IMR-90 (cell line): Measurements from ENCODE around the gene TIMELESS. TPM values are rescaled to one million over a fixed set of nuclear protein-coding genes. Genes with fewer than 3 reads are reported as not detected.

Source experiments
- ATAC-seq: fragments of 200-7000 bp; cut with Tn5 transposase; 2 replicates; pipeline ENCODE4 v1.9.1; 2020; ENCODE audit warnings: low read depth, mild to moderate bottlenecking, moderate library complexity
- BruUV-seq: library from RNA; stranded (reverse); fragments of 400-500 nt; replicated peaks from 2 replicates; lab custom pipeline; 2021; lab: Mats Ljungman, UMichigan
- CTCF ChIA-PET: fragments of 300-600 bp; formaldehyde crosslinking; extraction: SDS; loops from one replicate; lab custom pipeline; 2021; ENCODE audit warnings: antibody characterized with exemption; lab: Yijun Ruan, JAX
- POLR2A ChIA-PET: fragments of 300-600 bp; sonication (Branson Sonifier 250); formaldehyde crosslinking; loops from one replicate; lab custom pipeline; 2022; ENCODE audit warnings: antibody characterized with exemption; ENCODE audit not compliant: unreplicated experiment; lab: Charles Lee
- DNase-seq: peaks from one replicate; pipeline ENCODE4 v3.0.0; 2013
- H2AFZ ChIP-seq: replicated peaks from 2 replicates; pipeline ENCODE3; 2013; ENCODE audit warnings: low read length, mild to moderate bottlenecking; ENCODE audit not compliant: poor library complexity
- H2AK5ac ChIP-seq: 2 replicates; pipeline ENCODE4 v1.6.1; 2013; ENCODE audit warnings: low read depth, low read length, inconsistent platforms
- H2AK9ac ChIP-seq: replicated peaks from 2 replicates; pipeline ENCODE3; 2013; ENCODE audit warnings: mild to moderate bottlenecking, low read depth, low read length, moderate library complexity; ENCODE audit not compliant: poor library complexity
- H2BK120ac ChIP-seq: 2 replicates; pipeline ENCODE4 v1.6.1; 2013; ENCODE audit warnings: low read depth, low read length, inconsistent platforms
- H2BK15ac ChIP-seq: 3 replicates; pipeline ENCODE4 v1.6.1; 2013; ENCODE audit warnings: low read depth, low read length, inconsistent platforms
- H2BK20ac ChIP-seq: 2 replicates; pipeline ENCODE4 v1.6.1; 2013; ENCODE audit warnings: low read depth, mild to moderate bottlenecking, inconsistent platforms, low read length, moderate library complexity
- H2BK5ac ChIP-seq: 2 replicates; pipeline ENCODE4 v1.6.1; 2013; ENCODE audit warnings: mild to moderate bottlenecking, low read depth, low read length, inconsistent platforms; ENCODE audit not compliant: poor library complexity, severe bottlenecking
- H3K14ac ChIP-seq: replicated peaks from 2 replicates; pipeline ENCODE4 v1.6.1; 2013; ENCODE audit warnings: low read depth, low read length, inconsistent platforms
- H3K18ac ChIP-seq: 2 replicates; pipeline ENCODE4 v1.6.1; 2013; ENCODE audit warnings: low read depth, low read length, control low read depth
- H3K23ac ChIP-seq: 2 replicates; pipeline ENCODE4 v1.6.1; 2013; ENCODE audit warnings: low read depth, low read length, inconsistent platforms
- H3K27ac ChIP-seq: 2 replicates; pipeline ENCODE4 v1.5.1; 2013; ENCODE audit warnings: mild to moderate bottlenecking, control low read depth, low read length; ENCODE audit not compliant: insufficient read depth
- H3K27me3 ChIP-seq: 2 replicates; pipeline ENCODE4 v1.6.1; 2013; ENCODE audit warnings: low read length; ENCODE audit not compliant: control insufficient read depth, insufficient read depth
- H3K36me3 ChIP-seq: 2 replicates; pipeline ENCODE4 v1.6.1; 2013; ENCODE audit warnings: low read length, mixed read lengths; ENCODE audit not compliant: control insufficient read depth, insufficient read depth
- H3K4ac ChIP-seq: 2 replicates; pipeline ENCODE4 v1.6.1; 2013; ENCODE audit warnings: low read depth, low read length, inconsistent platforms
- H3K4me1 ChIP-seq: 2 replicates; pipeline ENCODE4 v1.6.1; 2013; ENCODE audit warnings: low read length, mixed read lengths; ENCODE audit not compliant: control insufficient read depth, insufficient read depth
- H3K4me2 ChIP-seq: 2 replicates; pipeline ENCODE4 v1.6.1; 2013; ENCODE audit warnings: low read depth, mild to moderate bottlenecking, control low read depth, low read length, moderate library complexity
- H3K4me3 ChIP-seq: 2 replicates; pipeline ENCODE4 v1.5.1; 2013; ENCODE audit warnings: low read depth, mild to moderate bottlenecking, control low read depth, low read length, moderate library complexity; ENCODE audit not compliant: insufficient read depth
- H3K56ac ChIP-seq: 2 replicates; pipeline ENCODE4 v1.6.1; 2013; ENCODE audit warnings: low read length, inconsistent platforms; ENCODE audit not compliant: insufficient read depth; ENCODE audit errors: extremely low read depth
- H3K79me1 ChIP-seq, 2 experiments: 2 replicates each; pipeline ENCODE4 v1.6.1; 2013; ENCODE audit warnings: low read length in 2 of 2, inconsistent platforms in 1 of 2, low read depth in 1 of 2
- H3K9ac ChIP-seq: 2 replicates; pipeline ENCODE4 v1.6.1; 2013; ENCODE audit warnings: low read depth, low read length, control low read depth
- H3K9me1 ChIP-seq: 2 replicates; pipeline ENCODE4 v1.6.1; 2013; ENCODE audit warnings: low read length, inconsistent platforms; ENCODE audit not compliant: insufficient read depth
- H3K9me3 ChIP-seq: 2 replicates; pipeline ENCODE4 v1.6.1; 2013; ENCODE audit warnings: low read length; ENCODE audit not compliant: control insufficient read depth, insufficient read depth
- H4K20me1 ChIP-seq: 2 replicates; pipeline ENCODE4 v1.6.1; 2013; ENCODE audit warnings: low read length, inconsistent platforms; ENCODE audit not compliant: insufficient read depth
- H4K5ac ChIP-seq: 2 replicates; pipeline ENCODE4 v1.6.1; 2013; ENCODE audit warnings: mild to moderate bottlenecking, low read depth, low read length, control low read depth
- H4K8ac ChIP-seq, 2 experiments: 2 replicates each; pipeline ENCODE4 v1.6.1; 2013; ENCODE audit warnings: low read depth in 2 of 2, low read length in 2 of 2, control low read depth in 1 of 2, inconsistent platforms in 1 of 2
- H4K91ac ChIP-seq: 2 replicates; pipeline ENCODE4 v1.6.1; 2013; ENCODE audit warnings: low read depth, low read length, inconsistent platforms; ENCODE audit not compliant: insufficient read depth
- MAFK ChIP-seq: IDR thresholded peaks from 2 replicates; pipeline ENCODE4 v1.6.1; 2012; ENCODE audit warnings: low read depth, low read length, improper control_type of control experiment
- MXI1 ChIP-seq: IDR thresholded peaks from 2 replicates; pipeline ENCODE4 v1.6.1; 2012; ENCODE audit warnings: low read depth, mild to moderate bottlenecking, low read length, moderate library complexity, borderline replicate concordance
- POLR2A ChIP-seq: IDR thresholded peaks from 2 replicates; pipeline ENCODE4 v1.6.1; 2012; ENCODE audit warnings: mild to moderate bottlenecking, low read depth, low read length
- WGBS, 2 experiments: methylation state at CpG; one replicate each; pipeline versions ENCODE4 v1.1.5 to v1.1.7; 2013; ENCODE audit warnings: missing lambda C conversion rate in 2 of 2; ENCODE audit not compliant: insufficient read length in 1 of 2; ENCODE audit errors: extremely low coverage in 2 of 2; 5-methylcytosine and 5-hydroxymethylcytosine counted together
- dilution Hi-C: fragments of 300-500 bp; cut with HindIII; formaldehyde crosslinking; loops from one replicate; pipeline ENCODE4 v1.14.3; 2018; ENCODE audit warnings: low sequenced_read_pairs; ENCODE audit not compliant: unreplicated experiment
- in situ Hi-C: fragments of 300-500 bp; cut with MboI; formaldehyde crosslinking; loops from 3 replicates; pipeline ENCODE4 v1.14.3; 2019; ENCODE audit warnings: low sequenced_read_pairs, inconsistent platforms, mixed read lengths
- intact Hi-C: fragments of 100-400 bp; cut with micrococcal nuclease; formaldehyde crosslinking; loops from 2 replicates; pipeline ENCODE4 v1.10.0; 2022
- polyA plus RNA-seq, 3 experiments: library from polyadenylated mRNA; depleted of rRNA; stranded (reverse); fragments of >200 nt; gene quantifications; 2 replicates each; pipeline ENCODE4 v1.2.3, GENCODE V29; 2012; ENCODE audit warnings: low replicate concordance in 1 of 3
- total RNA-seq: library from RNA; depleted of rRNA; stranded (reverse); fragments of >200 nt; gene quantifications from 2 replicates; pipeline ENCODE4 v1.2.3, GENCODE V29; 2012

The TIMELESS gene
- total and polyA plus RNA-seq, 2 of the 4 experiments (the other 2 are of a cell fraction): 7.3 to 10.4 TPM

DNA sequence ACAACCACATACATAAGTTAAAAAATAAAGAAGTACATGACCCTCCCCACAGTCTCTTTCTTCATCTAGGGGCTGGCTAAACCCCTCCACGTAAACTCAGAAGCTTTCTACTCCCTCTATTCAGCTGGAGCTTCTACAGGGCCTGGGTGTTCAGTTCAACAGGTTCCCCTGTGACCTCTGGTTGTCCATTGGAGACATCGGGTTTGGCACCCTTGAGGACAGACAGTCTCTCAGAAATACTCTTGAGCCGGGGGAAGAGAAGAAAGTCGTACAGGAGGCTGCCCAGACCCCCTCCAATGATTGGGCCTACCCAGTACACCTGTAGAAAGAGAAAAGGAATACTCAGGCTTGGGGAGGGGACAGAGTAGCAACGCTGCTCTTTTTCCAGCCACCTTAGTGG, 1.9 kb upstream of the TIMELESS start:
- no peak overlapping the region for H3K23ac ChIP-seq
- BruUV-seq: no TSS peak

More for the DNA sequence above, 1.9 kb upstream of the TIMELESS start:
- peaks cover 10 to 13% of the 10 kb centered on the region in 2 experiments for H3K79me1 ChIP-seq
- in situ Hi-C loops: no loop called here
- no peak overlapping the region for H2BK20ac ChIP-seq
- no peaks in the 10 kb centered on the region for H4K20me1 ChIP-seq
- ATAC-seq (no peak), DNase-seq (no peak)
- H3K9me3 ChIP-seq: no peaks in the 10 kb centered on the region
- no peak overlapping the region; a peak in 1 of 4 replicates for H4K8ac ChIP-seq
- WGBS, 2 experiments: 80% methylated on average over 1 of the region's 5 CpGs; no CpG with 5 or more reads in 1 of the 2 experiments
- no peak overlapping the region for H2BK15ac ChIP-seq
- ChIA-PET CTCF (interaction anchor here (0.6 to 0.7 kb wide), 2 partner anchors 17 to 252 kb away, joined by 3 to 4 read pairs; no protein-coding TSS in a partner anchor), POLR2A (no interaction called here)
- H4K91ac ChIP-seq: no peak overlapping the region
- H2AK5ac ChIP-seq: no peak overlapping the region
- H4K5ac ChIP-seq: no peak overlapping the region
- H3K14ac ChIP-seq: no peak overlapping the region
- dilution Hi-C loops: no loop called here
- H3K36me3 ChIP-seq: no peaks in the 10 kb centered on the region
- intact Hi-C loops: no loop called here
- no peak overlapping the region for H3K18ac ChIP-seq
- H2AFZ ChIP-seq: peak overlapping the region; percentile 53
- no peak overlapping the region for H2BK5ac ChIP-seq
- H3K9me1 ChIP-seq: no peaks in the 10 kb centered on the region
- no peak overlapping the region for H2BK120ac ChIP-seq
- H2AK9ac ChIP-seq: no peak overlapping the region
- H3K4me1 ChIP-seq: no peaks in the 10 kb centered on the region
- H3K27ac ChIP-seq: no peak overlapping the region
- no peak overlapping the region for H3K56ac ChIP-seq
- no peak overlapping the region for H3K9ac ChIP-seq
- no peak overlapping the region for H3K4me2 ChIP-seq
- H3K4ac ChIP-seq: no peak overlapping the region
- no peak overlapping the region for H3K4me3 ChIP-seq
- H3K27me3 ChIP-seq: peaks cover 20% of the 10 kb centered on the region
- no peak for TF ChIP-seq POLR2A
- TF ChIP-seq MXI1: no peak
- no peak for TF ChIP-seq MAFK
